ENCODE data around the gene ZNF761.
"Not testable (repeated sequence)": the region's sequence is repeated elsewhere in the genome, so short reads cannot be mapped to it uniquely, and the experiment has no call there.

ZNF761 gene

GRCh38 chr19:53431399-53432087 lies at the start of gene ZNF761:
ZNF761 (plus strand) TSS chr19:53431984; CDS start chr19:53447269, 15,285 bp downstream.
- DNase-seq (ENCODE audit: low spot score) = peak; percentile 96

GRCh38 chr19:53388168-53388567 lies 43.6 kb upstream of the ZNF761 start:
- DNase-seq (ENCODE audit: low spot score) = no peak

GRCh38 chr19:53388904-53389303 lies 42.9 kb upstream of the ZNF761 start:
- no peak for DNase-seq (ENCODE audit: low spot score)

- DNase-seq (ENCODE audit: low spot score) = no peak
Observed at GRCh38 chr19:53389571-53389970, 42.2 kb upstream of the ZNF761 start.

- DNase-seq (ENCODE audit: low spot score) = no peak
Observed at GRCh38 chr19:53389978-53390377, 41.8 kb upstream of the ZNF761 start.

- DNase-seq (ENCODE audit: low spot score) = no peak
Observed at GRCh38 chr19:53394522-53394973, 37.2 kb upstream of the ZNF761 start.

GRCh38 chr19:53394974-53395839 lies 36.6 kb upstream of the ZNF761 start, which contains the start of gene ZNF765:
ZNF765 (plus strand) TSS chr19:53395149; CDS start chr19:53398016, 2,867 bp downstream.
- peak; percentile 96 for DNase-seq (ENCODE audit: low spot score)

GRCh38 chr19:53395840-53396524 lies 35.8 kb upstream of the ZNF761 start:
- DNase-seq (ENCODE audit: low spot score) = not testable (repeated sequence)

- DNase-seq (ENCODE audit: low spot score) = no peak
Observed at GRCh38 chr19:53396525-53396868, 35.3 kb upstream of the ZNF761 start.

- DNase-seq (ENCODE audit: low spot score) = not testable (repeated sequence)
Observed at GRCh38 chr19:53397918-53398317, 33.9 kb upstream of the ZNF761 start.

- no peak for DNase-seq (ENCODE audit: low spot score)
Observed at GRCh38 chr19:53409505-53410204, 22.1 kb upstream of the ZNF761 start.

- not testable (repeated sequence) for DNase-seq (ENCODE audit: low spot score)
Observed at GRCh38 chr19:53420520-53421315, 11.1 kb upstream of the ZNF761 start.

- no peak for DNase-seq (ENCODE audit: low spot score)
Observed at GRCh38 chr19:53422551-53422950, 9.2 kb upstream of the ZNF761 start.

- not testable (repeated sequence) for DNase-seq (ENCODE audit: low spot score)
Observed at GRCh38 chr19:53423074-53423473, 8.7 kb upstream of the ZNF761 start.

GRCh38 chr19:53423680-53424079 lies 8.1 kb upstream of the ZNF761 start:
- DNase-seq (ENCODE audit: low spot score) = not testable (repeated sequence)

GRCh38 chr19:53424968-53425597 lies 6.7 kb upstream of the ZNF761 start:
- DNase-seq (ENCODE audit: low spot score) = peak; percentile 66

- no peak for DNase-seq (ENCODE audit: low spot score)
Observed at GRCh38 chr19:53432088-53432661, 391 bp downstream of the ZNF761 start.

- not testable (repeated sequence) for DNase-seq (ENCODE audit: low spot score)
Observed at GRCh38 chr19:53443809-53444208, 12.0 kb downstream of the ZNF761 start.

GRCh38 chr19:53447196-53447595 lies 15.4 kb downstream of the ZNF761 start:
- DNase-seq (ENCODE audit: low spot score) = not testable (repeated sequence)

- no peak for DNase-seq (ENCODE audit: low spot score)
Observed at GRCh38 chr19:53455828-53456227, 24.0 kb downstream of the ZNF761 start.

Data from CD4-positive, alpha-beta T cell treated with Interleukin-15 for 4 hours (primary cell).